Endodermal cell (in vitro differentiated cells): Measurements from ENCODE around the gene PLD5. TPM values are rescaled to one million over a fixed set of nuclear protein-coding genes. Genes with fewer than 3 reads are reported as not detected.

Source experiments
- DNase-seq: peaks from one replicate; pipeline ENCODE4 v3.0.0-alpha.2; 2017
- H3K27ac ChIP-seq: 2 replicates; pipeline ENCODE4 v1.5.1; 2013; ENCODE audit warnings: mild to moderate bottlenecking, low read depth, low read length, moderate library complexity
- H3K27me3 ChIP-seq: 2 replicates; pipeline ENCODE4 v1.6.1; 2013; ENCODE audit warnings: mild to moderate bottlenecking, low read length, moderate library complexity; ENCODE audit not compliant: insufficient read depth, control insufficient read depth, poor library complexity, severe bottlenecking
- H3K36me3 ChIP-seq: 2 replicates; pipeline ENCODE4 v1.7.0; 2013; ENCODE audit warnings: mild to moderate bottlenecking, low read length, moderate library complexity; ENCODE audit not compliant: control insufficient read depth, insufficient read depth
- H3K4me1 ChIP-seq: one replicate; pipeline ENCODE4 v1.7.0; 2013; ENCODE audit warnings: low read length; ENCODE audit not compliant: control insufficient read depth, insufficient read depth
- H3K4me3 ChIP-seq: 2 replicates; pipeline ENCODE4 v1.5.1; 2013; ENCODE audit warnings: mild to moderate bottlenecking, low read length, moderate library complexity
- H3K9ac ChIP-seq: 2 replicates; pipeline ENCODE4 v1.6.1; 2013; ENCODE audit warnings: mild to moderate bottlenecking, low read length, moderate library complexity; ENCODE audit not compliant: poor library complexity, severe bottlenecking; ENCODE audit errors: extremely low read depth
- H3K9me3 ChIP-seq: 2 replicates; pipeline ENCODE4 v1.6.1; 2013; ENCODE audit warnings: mild to moderate bottlenecking, low read length, moderate library complexity; ENCODE audit not compliant: control insufficient read depth
- H3K27ac Mint-ChIP-seq: 2 replicates; pipeline ENCODE4 v1.8.0; 2020; ENCODE audit warnings: mixed read lengths
- H3K27me3 Mint-ChIP-seq: 2 replicates; pipeline ENCODE4 v1.8.0; 2021; ENCODE audit warnings: mild to moderate bottlenecking, mixed read lengths; ENCODE audit not compliant: insufficient read depth
- H3K36me3 Mint-ChIP-seq: 2 replicates; pipeline ENCODE4 v1.8.0; 2020; ENCODE audit warnings: low read depth, mixed read lengths
- H3K4me1 Mint-ChIP-seq: 2 replicates; pipeline ENCODE4 v1.8.0; 2020; ENCODE audit warnings: mixed read lengths
- H3K4me3 Mint-ChIP-seq: 2 replicates; pipeline ENCODE4 v1.8.0; 2020; ENCODE audit warnings: mild to moderate bottlenecking, moderate library complexity, mixed read lengths
- H3K9me3 Mint-ChIP-seq: 2 replicates; pipeline ENCODE4 v1.8.0; 2020; ENCODE audit warnings: mild to moderate bottlenecking, mixed read lengths
- CTCF ChIP-seq: fragments of 200-600 bp; sonication (generic); conservative IDR thresholded peaks from 2 replicates; pipeline ENCODE4 v1.5.0; 2021; ENCODE audit warnings: antibody characterized with exemption, mild to moderate bottlenecking
- WGBS, 2 experiments: methylation state at CpG; one replicate each; pipeline versions ENCODE4 v1.1.5 to v1.1.7; 2013; ENCODE audit warnings: missing lambda C conversion rate in 2 of 2, mixed read lengths in 1 of 2; ENCODE audit not compliant: insufficient coverage in 1 of 2, insufficient read length in 1 of 2; 5-methylcytosine and 5-hydroxymethylcytosine counted together
- total RNA-seq, 2 donors: library from RNA; stranded (reverse); fragmentation: NEBNext Ultra II Directional in 1 of 2; extraction: Animal tissue kit (Norgen Biotek cat#: 25700) in 1 of 2; gene quantifications; 2 replicates in 1 of 2; 3 replicates in 1 of 2; pipeline ENCODE4 v1.2.1, GENCODE V29; 2021

Gene PLD5
- total RNA-seq, 2 donors from 2014 or later: 0.66 to 2.7 TPM

- H3K36me3 ChIP-seq: no peaks in the 10 kb centered on the region
- TF ChIP-seq CTCF: no peak
- Mint-ChIP-seq H3K36me3 (no peaks in the 10 kb centered on the region), H3K4me1 (peaks cover under 1% of the 10 kb centered on the region), H3K27ac (no peak overlapping the region), H3K4me3 (no peak overlapping the region), H3K9me3 (no peaks in the 10 kb centered on the region), H3K27me3 (no peaks in the 10 kb centered on the region)
- no peak overlapping the region for H3K27ac ChIP-seq
- no peaks in the 10 kb centered on the region for H3K27me3 ChIP-seq
- H3K9ac ChIP-seq: no peak overlapping the region
- DNase-seq: no peak
- H3K9me3 ChIP-seq: no peaks in the 10 kb centered on the region
- H3K4me1 ChIP-seq: no peaks in the 10 kb centered on the region
- no peak overlapping the region for H3K4me3 ChIP-seq
- WGBS, 2 experiments: 84 to 86% methylated on average over 6 of the region's 6 CpGs
Observed at GRCh38 chr1:242554577-242554976, 30.1 kb upstream of the PLD5 start.

DNA sequence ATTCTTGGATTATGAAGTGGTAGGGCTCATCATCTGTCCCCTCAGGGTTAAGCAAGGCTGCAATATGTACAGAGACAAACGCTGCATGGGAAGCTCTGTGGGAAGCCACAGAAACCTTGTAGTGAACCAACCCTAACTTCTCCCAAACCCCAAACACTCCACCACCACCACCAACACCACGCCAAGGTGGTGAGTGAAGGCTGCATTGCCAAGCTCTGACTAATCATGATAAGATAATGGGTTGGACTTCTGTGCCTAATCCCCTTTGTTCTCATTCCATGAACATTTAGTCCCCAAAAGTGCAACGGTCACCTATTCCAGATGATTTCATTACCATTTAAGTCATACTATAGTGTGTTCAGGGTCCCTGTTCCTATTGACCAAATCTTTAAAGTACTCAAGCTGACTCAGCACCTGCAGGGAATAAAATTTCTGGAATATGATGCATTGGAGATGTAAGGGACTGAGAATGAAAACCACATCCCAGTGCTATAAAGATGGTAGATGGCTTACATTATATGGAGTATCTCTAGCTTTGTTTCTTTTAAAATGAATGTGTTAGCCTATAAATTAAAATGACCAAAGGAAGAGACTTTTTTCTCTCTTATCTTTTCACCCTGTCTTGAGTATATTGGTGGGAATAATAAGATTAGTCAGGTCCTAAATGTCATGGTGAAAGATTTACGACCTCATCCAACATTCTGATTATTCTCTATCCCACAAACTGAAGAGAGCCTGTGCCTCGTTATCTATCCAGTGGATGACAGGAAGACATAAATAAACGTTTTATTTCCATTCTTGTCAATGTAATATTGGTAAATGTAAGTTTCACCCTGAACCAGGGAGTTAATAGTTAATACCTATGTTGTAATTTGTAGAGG is 22.6 kb upstream of the PLD5 start:
- Histone ChIP-seq H3K36me3 (no peaks in the 10 kb centered on the region), H3K4me1 (no peaks in the 10 kb centered on the region), H3K4me3 (no peak overlapping the region), H3K9ac (no peak overlapping the region), H3K9me3 (no peaks in the 10 kb centered on the region), H3K27me3 (no peaks in the 10 kb centered on the region), H3K27ac (no peak overlapping the region)
- H3K27me3 Mint-ChIP-seq: no peaks in the 10 kb centered on the region
- DNase-seq: no peak
- H3K27ac Mint-ChIP-seq: no peak overlapping the region
- H3K36me3 Mint-ChIP-seq: no peaks in the 10 kb centered on the region
- WGBS, 2 experiments: 71 to 86% methylated on average over 2 to 6 of the region's 6 CpGs
- H3K4me3 Mint-ChIP-seq: no peak overlapping the region
- H3K4me1 Mint-ChIP-seq: no peaks in the 10 kb centered on the region
- TF ChIP-seq CTCF: no peak
- H3K9me3 Mint-ChIP-seq: no peaks in the 10 kb centered on the region

- no peak for DNase-seq
- H3K36me3 Mint-ChIP-seq: no peaks in the 10 kb centered on the region
- Histone ChIP-seq H3K9ac (no peak overlapping the region), H3K4me3 (no peak overlapping the region), H3K4me1 (no peaks in the 10 kb centered on the region), H3K36me3 (no peaks in the 10 kb centered on the region), H3K27ac (no peak overlapping the region), H3K9me3 (no peaks in the 10 kb centered on the region), H3K27me3 (no peaks in the 10 kb centered on the region)
- WGBS, 2 experiments: 86 to 99% methylated on average over 2 to 3 of the region's 3 CpGs
- no peaks in the 10 kb centered on the region for H3K27me3 Mint-ChIP-seq
- no peaks in the 10 kb centered on the region for H3K4me1 Mint-ChIP-seq
- no peaks in the 10 kb centered on the region for H3K9me3 Mint-ChIP-seq
- no peak for TF ChIP-seq CTCF
- no peak overlapping the region for H3K27ac Mint-ChIP-seq
- no peak overlapping the region for H3K4me3 Mint-ChIP-seq
Observed at GRCh38 chr1:242546441-242546840, 21.9 kb upstream of the PLD5 start.
